GM10266 (cell line): ENCODE results near the gene SYNE1.

ENCODE experiments used
- DNase-seq: peaks from one replicate; pipeline ENCODE4 v3.0.0; 2012; ENCODE audit errors: extremely low spot score
- CTCF ChIP-seq: IDR thresholded peaks from 2 replicates; pipeline ENCODE4 v1.5.1; 2012; ENCODE audit warnings: mild to moderate bottlenecking, low read depth; ENCODE audit not compliant: control insufficient read depth, insufficient read depth; ENCODE audit errors: missing control alignments

Gene SYNE1

GRCh38 chr6:152295920-152296319, 341.2 kb downstream of the SYNE1 start:
- no peak for TF ChIP-seq CTCF
- DNase-seq = no peak

- DNase-seq = no peak
- no peak for TF ChIP-seq CTCF
Measured at GRCh38 chr6:152295346-152295745, 341.8 kb downstream of the SYNE1 start.

DNA sequence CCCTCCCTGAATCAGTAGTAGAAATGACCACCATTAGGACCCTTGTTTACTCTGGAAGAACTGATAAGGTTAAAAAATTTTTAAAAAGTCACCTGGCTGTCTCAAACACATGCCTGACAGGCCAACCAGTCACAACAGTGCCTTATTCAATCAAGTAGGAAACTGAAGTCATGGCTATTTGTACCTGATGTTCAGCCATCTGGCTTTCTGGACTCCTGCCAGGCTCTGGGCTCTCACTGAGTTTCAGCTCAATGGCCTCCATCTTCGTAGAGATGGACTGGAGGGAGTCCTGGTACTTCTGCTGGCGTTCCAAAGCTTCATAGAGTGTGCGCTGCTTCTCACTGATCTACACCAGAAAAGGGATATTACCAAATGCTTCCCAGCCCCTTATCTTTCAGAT, 343.8 kb downstream of the SYNE1 start:
- TF ChIP-seq CTCF = no peak
- DNase-seq = no peak

DNA sequence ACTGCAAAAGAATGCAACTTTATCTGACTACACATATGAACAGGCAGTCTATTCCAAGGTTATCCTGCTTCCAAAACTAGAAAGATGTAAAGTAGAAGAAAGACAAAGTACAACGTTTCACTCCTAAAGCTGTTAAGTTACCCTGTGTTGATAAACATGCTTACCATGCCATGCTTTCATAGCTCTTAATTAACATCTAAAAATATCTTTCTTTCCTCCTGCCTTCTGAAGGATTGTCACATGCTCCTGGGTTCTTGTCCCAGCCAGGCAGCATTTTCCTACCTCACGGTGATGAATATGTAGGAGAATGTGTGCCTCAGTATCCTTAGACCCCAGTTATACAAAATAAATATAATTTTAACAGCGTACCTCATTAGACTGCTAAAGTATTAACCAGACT, 344.6 kb downstream of the SYNE1 start:
- no peak for TF ChIP-seq CTCF
- DNase-seq = no peak

GRCh38 chr6:152290693-152291092, 346.5 kb downstream of the SYNE1 start:
- no peak for DNase-seq

GRCh38 chr6:152277826-152278329, 359.3 kb downstream of the SYNE1 start:
- DNase-seq = no peak
- no peak for TF ChIP-seq CTCF

More at GRCh38 chr6:152290693-152291092, 346.5 kb downstream of the SYNE1 start:
- no peak for TF ChIP-seq CTCF

GRCh38 chr6:152273638-152274037, 363.5 kb downstream of the SYNE1 start:
- no peak for TF ChIP-seq CTCF
- no peak for DNase-seq
